GM19193 (cell line): ENCODE results near the gene DDX4.

ENCODE experiments used
- POLR2A ChIP-seq: IDR thresholded peaks from 4 replicates; pipeline ENCODE4 v1.6.1; 2011; ENCODE audit not compliant: insufficient read depth, insufficient read length; ENCODE audit errors: extremely low read depth

DDX4 gene

GRCh38 chr5:55713871-55714270 lies 24.0 kb upstream of the DDX4 start:
- TF ChIP-seq POLR2A = no peak

GRCh38 chr5:55714339-55714738 lies 23.5 kb upstream of the DDX4 start:
- no peak for TF ChIP-seq POLR2A

- TF ChIP-seq POLR2A = no peak
These were observed 23.1 kb upstream of the DDX4 start for GRCh38 chr5:55714749-55715148.

GRCh38 chr5:55715519-55716078 lies 22.3 kb upstream of the DDX4 start:
- TF ChIP-seq POLR2A = no peak

- TF ChIP-seq POLR2A = no peak
These were observed 17.6 kb upstream of the DDX4 start for GRCh38 chr5:55720188-55720703.

- TF ChIP-seq POLR2A = no peak
These were observed 13.6 kb upstream of the DDX4 start for GRCh38 chr5:55724281-55724680.

GRCh38 chr5:55731848-55732247 lies 6.0 kb upstream of the DDX4 start:
- no peak for TF ChIP-seq POLR2A

- TF ChIP-seq POLR2A = no peak
These were observed 5.3 kb upstream of the DDX4 start for GRCh38 chr5:55732585-55732984.

- TF ChIP-seq POLR2A = no peak
These were observed 3.2 kb upstream of the DDX4 start for GRCh38 chr5:55734658-55735057.

GRCh38 chr5:55742778-55743177 lies 4.9 kb downstream of the DDX4 start:
- TF ChIP-seq POLR2A = no peak

- no peak for TF ChIP-seq POLR2A
These were observed 10.0 kb downstream of the DDX4 start for GRCh38 chr5:55747778-55748318.

GRCh38 chr5:55749387-55749786 lies 11.5 kb downstream of the DDX4 start:
- TF ChIP-seq POLR2A = no peak

GRCh38 chr5:55750063-55750462 lies 12.2 kb downstream of the DDX4 start:
- TF ChIP-seq POLR2A = no peak

- no peak for TF ChIP-seq POLR2A
These were observed 12.6 kb downstream of the DDX4 start for GRCh38 chr5:55750499-55750898.

- no peak for TF ChIP-seq POLR2A
These were observed 20.4 kb downstream of the DDX4 start for GRCh38 chr5:55758231-55758630.

GRCh38 chr5:55758714-55759113 lies 20.9 kb downstream of the DDX4 start:
- TF ChIP-seq POLR2A = no peak
